ENCODE data around the gene TMEM61. TPM values are rescaled to one million over a fixed set of nuclear protein-coding genes. Genes with fewer than 3 reads are reported as not detected.

TMEM61 gene
- total RNA-seq, 4 donors from 2014 or later: 1.7 to 6.3 (median 4.1) TPM

DNA sequence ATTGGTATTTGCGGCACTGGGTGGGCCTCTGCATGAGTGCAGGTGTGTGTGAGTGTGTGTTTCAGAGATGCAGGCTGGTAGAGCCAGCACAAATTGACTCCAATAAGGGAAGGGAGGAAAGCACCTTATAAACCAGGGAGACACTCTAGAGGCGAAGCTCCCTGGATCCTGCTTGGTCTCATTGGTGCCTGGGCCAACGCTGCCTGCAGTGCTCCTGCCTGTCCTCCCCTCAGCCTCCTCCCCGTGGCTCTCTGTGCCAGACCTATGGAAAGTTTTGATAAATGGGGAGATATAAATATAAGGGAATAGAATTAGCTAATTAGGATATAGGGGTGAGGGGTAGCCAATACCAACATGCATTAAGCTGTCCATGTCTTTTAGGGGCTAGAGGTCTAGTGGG, 20.9 kb downstream of the TMEM61 start:
- WGBS: 90% methylated on average over 4 of the region's 4 CpGs
- DNase-seq (ENCODE audit: low spot score in 2 of 2): no peak
- Histone ChIP-seq H3K4me3 (no peak overlapping the region), H3K27ac (no peak overlapping the region), H3K27me3 (peaks cover 38% of the 10 kb centered on the region), H3K9me3 (no peaks in the 10 kb centered on the region), H3K4me1 (peaks cover 8% of the 10 kb centered on the region), H3K36me3 (no peaks in the 10 kb centered on the region)
- TF ChIP-seq CTCF (IDR thresholded peaks at IDR 0.05) (no peak), POLR2A (IDR thresholded peaks at IDR 0.05) (no peak), POLR2AphosphoS5 (IDR thresholded peaks at IDR 0.05) (no peak), EP300 (IDR thresholded peaks at IDR 0.05) (no peak)

DNA sequence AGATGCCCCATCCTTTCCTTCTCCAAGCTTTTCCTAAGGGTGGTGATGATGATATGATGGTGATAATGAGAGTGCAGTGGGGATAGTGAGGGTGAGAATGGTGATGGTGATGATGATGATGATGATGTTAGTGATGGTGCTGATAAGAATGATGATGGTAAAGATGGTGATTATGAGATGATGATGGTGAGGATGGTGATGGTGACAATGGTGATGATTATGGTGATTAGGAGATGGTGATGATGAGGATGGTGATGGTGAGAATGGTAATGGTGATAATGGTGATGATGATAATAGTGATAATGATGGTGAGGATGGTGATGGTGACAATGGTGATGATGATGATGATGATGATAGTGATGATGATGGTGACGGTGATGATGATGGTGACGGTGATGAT, 22.3 kb downstream of the TMEM61 start:
- no peaks in the 10 kb centered on the region for H3K36me3 ChIP-seq
- H3K4me1 ChIP-seq: no peaks in the 10 kb centered on the region
- H3K4me3 ChIP-seq: no peak overlapping the region
- H3K9me3 ChIP-seq: no peaks in the 10 kb centered on the region
- TF ChIP-seq POLR2AphosphoS5 (IDR thresholded peaks at IDR 0.05): no peak
- TF ChIP-seq POLR2A (IDR thresholded peaks at IDR 0.05): no peak
- no peak for TF ChIP-seq CTCF (IDR thresholded peaks at IDR 0.05)
- no peak for TF ChIP-seq EP300 (IDR thresholded peaks at IDR 0.05)
- no peak overlapping the region for H3K27ac ChIP-seq
- 65% methylated on average over 2 of the region's 2 CpGs for WGBS
- peaks cover 24% of the 10 kb centered on the region for H3K27me3 ChIP-seq
- no peak for DNase-seq (ENCODE audit: low spot score in 2 of 2)

GRCh38 chr1:55005351-55006140, 25.1 kb downstream of the TMEM61 start:
- DNase-seq (ENCODE audit: low spot score in 2 of 2): no peak
- Histone ChIP-seq H3K4me1 (no peaks in the 10 kb centered on the region), H3K27me3 (peaks cover 7% of the 10 kb centered on the region), H3K4me3 (no peak overlapping the region), H3K36me3 (no peaks in the 10 kb centered on the region), H3K9me3 (no peaks in the 10 kb centered on the region), H3K27ac (no peak overlapping the region)
- no peak for TF ChIP-seq CTCF (IDR thresholded peaks at IDR 0.05)
- WGBS: 86% methylated on average over 8 of the region's 10 CpGs

- TF ChIP-seq EP300 (IDR thresholded peaks at IDR 0.05) (no peak), CTCF (IDR thresholded peaks at IDR 0.05) (no peak), POLR2A (IDR thresholded peaks at IDR 0.05) (no peak), POLR2AphosphoS5 (IDR thresholded peaks at IDR 0.05) (no peak)
- H3K4me1 ChIP-seq: no peaks in the 10 kb centered on the region
- DNase-seq (ENCODE audit: low spot score in 2 of 2): no peak
- no peak overlapping the region for H3K4me3 ChIP-seq
- H3K27ac ChIP-seq: no peak overlapping the region
- H3K9me3 ChIP-seq: no peaks in the 10 kb centered on the region
- no peaks in the 10 kb centered on the region for H3K36me3 ChIP-seq
- no peaks in the 10 kb centered on the region for H3K27me3 ChIP-seq
- WGBS: 94% methylated on average over 11 of the region's 12 CpGs
Measured at GRCh38 chr1:55006931-55007330, 26.5 kb downstream of the TMEM61 start.

GRCh38 chr1:55007625-55008024, 27.2 kb downstream of the TMEM61 start:
- WGBS: 91% methylated on average over 3 of the region's 3 CpGs
- Histone ChIP-seq H3K9me3 (no peaks in the 10 kb centered on the region), H3K27ac (no peak overlapping the region), H3K27me3 (no peaks in the 10 kb centered on the region), H3K4me1 (no peaks in the 10 kb centered on the region), H3K36me3 (no peaks in the 10 kb centered on the region), H3K4me3 (no peak overlapping the region)
- no peak for DNase-seq (ENCODE audit: low spot score in 2 of 2)
- TF ChIP-seq POLR2AphosphoS5 (IDR thresholded peaks at IDR 0.05): no peak
- TF ChIP-seq CTCF (IDR thresholded peaks at IDR 0.05): no peak
- TF ChIP-seq POLR2A (IDR thresholded peaks at IDR 0.05): no peak
- TF ChIP-seq EP300 (IDR thresholded peaks at IDR 0.05): no peak
